ENCODE results near the gene EXOSC1.

DNA sequence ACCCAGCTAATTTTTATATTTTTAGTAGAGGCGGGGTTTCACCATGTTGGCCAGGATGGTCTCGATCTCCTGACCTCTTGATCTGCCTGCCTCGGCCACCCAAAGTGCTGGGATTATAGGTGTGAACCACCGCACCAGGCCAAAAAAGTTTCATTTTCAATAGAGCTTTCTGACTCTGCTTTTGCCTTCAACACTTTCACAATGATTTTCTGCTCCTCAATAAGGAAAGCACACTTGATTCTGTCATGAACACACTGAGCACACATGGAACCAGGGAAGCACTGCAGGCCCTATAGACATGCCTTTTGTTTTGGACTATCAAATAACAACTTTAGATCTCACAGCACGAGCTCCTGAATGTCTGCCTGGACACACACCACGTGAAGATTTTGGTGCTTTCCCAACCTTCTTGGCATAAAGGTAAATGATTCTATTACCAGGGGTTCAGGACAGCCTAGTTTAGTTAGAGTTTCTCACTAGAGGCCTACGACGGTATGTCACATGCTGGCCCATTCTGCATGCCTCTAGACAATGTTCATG lies 52.7 kb downstream of the EXOSC1 start:
- TF ChIP-seq GATA2 (IDR thresholded peaks at IDR 0.05; ENCODE audit: low read depth, low read length), result no peak
- TF ChIP-seq GATA3 (IDR thresholded peaks at IDR 0.05; ENCODE audit: low read depth, low read length), result no peak

All from SH-SY5Y (cell line).